CD4-positive, alpha-beta T cell treated with Interleukin-21 for 1 hour (primary cell): ENCODE results near the gene ACBD6.
"Not testable (repeated sequence)": the region's sequence is repeated elsewhere in the genome, so short reads cannot be mapped to it uniquely, and the experiment has no call there.

Experiments used
- DNase-seq: peaks from one replicate; pipeline ENCODE4 v3.0.0-alpha.2; 2020

Gene ACBD6

DNA sequence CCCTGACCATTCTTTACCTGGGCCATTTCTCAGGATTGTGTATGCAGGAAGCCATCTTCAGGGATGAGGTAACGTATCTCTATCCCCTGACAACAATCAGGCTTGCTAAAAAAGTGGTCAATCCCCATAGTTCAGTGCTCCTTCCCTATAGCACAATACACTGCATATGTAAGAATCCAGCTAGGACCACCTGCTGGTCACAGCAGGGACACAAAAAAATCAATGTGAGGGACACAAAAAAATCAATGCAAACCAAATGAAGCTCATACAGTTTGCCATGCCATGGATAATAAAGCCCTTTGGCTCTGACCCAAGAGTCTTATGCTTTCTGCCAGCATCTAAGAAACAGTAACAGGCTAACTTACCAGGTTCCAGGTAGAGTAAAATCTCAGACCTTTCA is 16.3 kb downstream of the ACBD6 start:
- no peak for DNase-seq

DNA sequence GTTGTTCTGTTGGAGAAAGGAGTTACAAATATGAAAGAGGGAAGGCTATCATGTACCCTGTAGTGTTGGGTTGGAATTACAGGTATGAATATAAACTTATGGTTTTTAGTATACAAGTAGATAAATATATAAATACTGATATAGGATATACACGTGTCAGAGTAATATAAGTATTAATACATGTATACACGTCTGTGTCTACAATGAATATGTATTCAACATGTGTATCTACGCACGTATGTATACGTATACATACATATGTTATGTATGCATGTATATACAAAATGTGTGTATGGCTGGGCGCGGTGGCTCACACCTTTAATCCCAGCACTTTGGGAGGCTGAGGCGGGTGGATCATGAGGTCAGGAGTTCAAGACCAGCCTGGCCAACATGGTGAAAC is 17.9 kb downstream of the ACBD6 start:
- no peak for DNase-seq

DNA sequence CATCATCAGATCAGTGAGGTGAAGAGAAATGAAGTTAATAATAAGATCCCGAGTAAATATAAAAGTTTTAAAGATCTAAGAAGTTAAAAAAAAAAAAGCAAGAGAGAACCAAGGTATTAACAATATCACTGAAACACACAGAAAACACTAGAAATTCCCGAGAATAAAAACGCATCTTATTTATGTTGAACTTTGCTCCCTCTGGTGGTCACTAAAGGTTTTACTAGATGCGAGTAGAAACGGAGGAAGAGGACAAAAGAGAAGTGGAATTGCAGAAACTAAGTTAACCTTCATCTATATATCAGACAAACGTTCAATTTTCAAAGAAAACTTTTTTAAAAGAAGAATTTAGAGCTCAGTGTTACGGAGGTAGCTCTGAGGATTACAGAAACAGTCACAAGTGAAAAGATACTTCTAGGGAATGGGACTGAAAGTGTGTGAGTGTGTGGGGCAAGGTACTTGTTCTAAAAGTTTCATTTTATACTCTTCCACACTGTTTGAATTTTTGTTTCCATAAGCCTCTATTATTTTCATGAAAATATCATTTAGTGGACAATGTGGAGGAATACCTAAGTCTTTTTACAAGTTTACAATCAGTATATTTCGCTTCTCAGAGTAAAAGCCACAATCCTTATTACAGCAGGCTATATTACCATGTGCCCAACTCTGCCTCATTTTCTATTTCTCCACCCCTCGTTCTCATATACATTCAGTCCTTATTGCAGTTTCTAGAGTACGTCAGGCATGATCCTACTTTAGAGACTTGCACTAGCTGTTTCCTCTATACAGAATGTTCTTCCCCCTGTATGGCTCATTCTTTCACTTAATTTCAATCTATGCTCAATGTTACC is 19.7 kb downstream of the ACBD6 start:
- DNase-seq = peak; percentile 47

DNA sequence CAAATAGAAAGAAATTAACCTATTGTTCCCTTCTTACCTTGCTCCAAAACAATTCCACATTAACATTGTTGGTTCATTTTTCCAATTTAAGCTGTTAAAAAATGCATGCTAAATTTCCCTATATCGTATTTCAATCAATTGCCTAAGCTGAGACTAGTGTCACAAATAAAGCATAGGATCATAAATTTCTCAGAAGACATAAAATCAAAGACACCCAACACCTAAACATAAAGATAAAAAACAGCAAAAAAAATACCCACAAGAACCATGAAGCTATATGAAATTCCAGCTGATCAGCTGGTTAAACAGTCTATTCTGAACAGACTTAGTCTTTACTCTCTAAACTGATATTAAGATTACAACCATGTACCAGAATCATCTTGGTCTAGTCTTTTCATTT is 32.3 kb downstream of the ACBD6 start:
- no peak for DNase-seq

DNA sequence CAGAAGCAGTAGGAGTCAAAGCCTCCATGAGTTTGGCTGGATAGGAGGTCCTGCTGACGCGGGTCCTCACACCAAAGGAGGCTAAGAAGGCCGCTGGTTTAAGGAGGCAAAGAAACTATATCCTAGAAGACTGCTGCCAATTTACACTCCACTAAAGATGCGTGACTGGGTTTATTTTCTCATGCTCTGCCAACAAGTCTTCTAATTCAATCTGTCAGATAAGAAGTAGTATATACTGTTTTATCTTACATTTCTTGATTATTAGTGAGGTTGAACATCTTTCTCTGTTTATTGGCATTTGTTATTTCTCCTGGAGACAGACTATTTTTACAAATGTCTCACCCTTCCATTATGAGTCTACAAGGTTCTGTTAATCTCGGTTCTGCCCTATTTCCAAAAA is 34.1 kb downstream of the ACBD6 start:
- no peak for DNase-seq

DNA sequence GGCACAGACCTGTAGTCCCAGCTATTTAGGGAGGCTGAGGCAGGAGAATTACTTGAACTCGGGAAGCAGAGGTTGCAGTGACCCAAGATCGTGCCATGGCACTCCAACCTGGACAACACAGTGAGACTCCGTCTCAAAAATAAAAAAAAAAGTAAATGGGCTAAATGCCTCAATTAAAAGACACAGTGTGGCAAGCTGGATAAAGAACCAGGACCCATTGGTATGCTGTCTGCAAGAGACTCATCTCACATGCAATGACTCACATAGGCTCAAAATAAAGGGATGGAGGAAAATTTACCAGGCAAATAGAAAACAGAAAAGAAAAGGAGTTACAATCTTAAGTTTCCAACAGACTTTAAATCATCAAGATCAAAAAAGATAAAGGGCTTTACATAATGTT is 40.3 kb downstream of the ACBD6 start:
- no peak for DNase-seq

DNA sequence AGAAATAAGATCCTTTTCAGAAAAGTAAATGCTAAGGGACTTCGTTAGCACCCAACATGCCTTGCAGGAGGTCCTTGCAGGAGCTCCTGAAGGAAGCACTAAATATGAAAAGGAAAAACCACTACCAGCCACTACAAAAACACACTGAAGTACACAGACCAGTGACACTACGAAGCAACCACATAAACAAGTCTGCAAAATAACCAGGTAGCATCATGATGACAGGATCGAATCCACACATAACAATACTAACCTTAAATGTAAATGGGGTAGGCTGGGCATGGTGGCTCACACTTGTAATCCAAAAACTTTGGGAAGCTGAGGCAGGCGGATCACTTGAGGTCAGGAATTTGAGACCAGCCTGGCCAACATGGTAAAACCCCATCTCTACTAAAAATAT is 40.7 kb downstream of the ACBD6 start:
- DNase-seq = not testable (repeated sequence)

DNA sequence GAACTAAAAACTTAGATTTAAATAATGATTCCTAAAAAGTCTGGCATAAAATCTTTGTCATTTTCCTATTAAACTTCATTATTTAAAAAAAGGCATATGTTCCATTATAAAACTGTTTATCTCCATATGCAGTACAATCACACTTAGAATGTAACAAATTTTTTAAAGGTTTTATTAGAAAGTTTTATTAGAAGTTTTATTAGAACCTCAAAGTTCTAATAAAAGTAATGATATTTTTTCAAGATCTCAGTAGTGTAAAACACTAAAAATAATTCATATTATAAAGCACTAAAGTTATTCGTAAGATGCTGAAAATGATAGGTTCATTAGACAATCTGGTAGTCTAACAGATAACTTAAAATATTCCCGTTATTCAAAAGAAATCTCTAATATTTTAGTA is 43.6 kb downstream of the ACBD6 start:
- DNase-seq = no peak

DNA sequence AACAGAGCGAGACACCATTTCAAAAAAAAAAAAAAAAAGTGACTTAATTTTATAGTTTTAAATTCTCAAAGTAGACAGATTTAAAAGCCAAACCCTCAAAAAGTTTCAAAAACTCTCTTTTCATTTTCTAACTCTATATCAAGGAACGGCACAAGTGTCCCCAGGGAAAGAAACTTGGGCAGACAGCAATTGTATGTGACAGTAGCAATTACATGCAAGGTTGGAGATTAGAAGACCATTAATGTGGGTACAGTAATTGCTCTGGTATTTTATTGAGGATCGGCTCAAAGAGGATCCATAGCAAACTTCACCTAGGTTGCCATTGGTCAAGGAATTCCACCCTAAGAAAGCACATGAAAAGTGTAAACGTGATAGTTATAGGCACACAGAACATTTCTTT is 46.2 kb downstream of the ACBD6 start:
- DNase-seq = no peak

DNA sequence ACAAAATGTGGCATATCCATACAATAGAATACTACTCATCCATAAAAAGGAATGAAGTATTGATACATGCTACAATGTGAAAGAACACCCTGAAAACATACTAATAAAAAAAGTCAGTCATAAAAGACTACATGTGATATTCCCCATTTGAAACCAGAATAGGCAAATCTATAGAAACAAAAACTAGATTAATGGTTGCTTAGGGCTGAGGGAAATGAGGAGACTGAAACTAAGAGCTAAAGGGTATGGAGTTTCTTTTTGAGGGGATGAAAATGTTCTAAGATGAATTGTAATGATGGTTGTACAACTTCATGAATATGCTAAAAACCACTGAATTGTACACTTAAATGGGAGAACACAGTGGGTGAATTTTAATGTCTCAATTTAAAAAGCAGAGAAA is 50.9 kb downstream of the ACBD6 start:
- DNase-seq = no peak

DNA sequence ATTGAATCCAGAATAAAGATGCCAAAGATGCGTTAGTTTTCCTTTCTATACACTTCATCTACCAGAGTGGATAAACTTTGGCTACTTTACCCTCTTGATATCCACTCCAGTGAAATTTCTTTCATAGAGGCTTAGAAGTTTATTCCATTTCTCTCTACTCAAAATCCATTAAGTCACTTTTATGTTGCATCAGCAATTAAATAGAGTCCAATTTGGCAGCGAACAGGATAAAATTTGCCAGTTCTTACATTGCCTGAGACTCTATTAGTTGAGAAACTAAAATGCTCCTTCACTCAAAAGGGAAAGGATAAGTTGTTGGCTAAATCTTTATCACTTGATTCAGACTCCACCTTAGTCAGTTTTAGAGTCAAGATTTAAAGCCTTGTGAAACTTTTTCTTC is 57.9 kb downstream of the ACBD6 start:
- DNase-seq = no peak

DNA sequence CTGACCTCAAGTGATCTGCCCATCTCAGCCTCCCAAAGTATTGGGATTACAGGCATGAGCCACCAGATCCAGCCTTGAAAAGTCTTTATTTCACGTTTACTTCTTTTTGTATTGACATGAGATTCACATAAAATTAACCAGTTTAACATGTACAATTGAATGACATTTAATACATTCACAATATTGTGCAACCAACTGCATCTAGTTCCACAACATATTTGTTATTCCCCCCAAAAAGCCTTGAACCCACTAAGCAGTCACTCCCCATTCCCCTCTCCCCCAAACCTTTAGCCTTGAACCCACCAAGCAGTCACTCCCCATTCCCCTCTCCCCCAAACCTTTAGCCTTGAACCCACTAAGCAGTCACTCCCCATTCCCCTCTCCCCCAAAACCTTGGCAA is 62.0 kb downstream of the ACBD6 start:
- no peak for DNase-seq

DNA sequence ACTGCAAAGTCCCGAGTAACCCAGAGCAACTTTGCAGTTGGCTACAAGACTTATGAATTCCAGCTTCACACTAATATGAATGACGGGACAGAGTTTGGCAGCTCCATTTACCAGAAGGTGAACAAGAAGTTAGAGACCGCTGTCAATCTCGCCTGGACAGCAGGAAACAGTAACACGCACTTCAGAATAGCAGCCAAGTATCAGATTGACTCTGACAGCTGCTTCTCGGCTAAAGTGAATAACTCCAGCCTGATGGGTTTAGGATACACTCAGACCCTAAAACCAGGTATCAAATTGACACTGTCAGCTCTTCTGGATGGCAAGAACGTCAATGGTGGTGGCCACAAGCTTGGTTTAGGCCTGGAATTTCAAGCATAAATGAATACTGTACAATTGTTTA is 66.8 kb downstream of the ACBD6 start:
- no peak for DNase-seq

DNA sequence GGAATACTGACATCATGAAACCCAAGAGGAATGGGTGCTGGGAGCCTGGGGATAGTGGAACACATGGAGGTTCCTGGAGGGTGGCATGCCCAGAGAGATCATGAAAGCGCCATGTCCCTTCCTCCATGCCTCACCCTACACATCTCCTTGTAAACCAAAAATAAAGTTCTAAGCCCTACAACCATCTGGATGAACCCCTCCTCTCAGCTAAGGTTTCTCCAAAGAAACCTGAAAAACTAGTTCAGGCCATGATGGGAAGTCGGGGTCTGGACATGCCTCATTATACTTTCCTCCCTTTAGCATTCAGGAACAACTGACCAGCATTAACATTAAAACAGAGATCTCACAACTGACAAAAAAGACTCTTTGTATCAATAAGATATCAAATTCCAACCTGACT is 68.5 kb downstream of the ACBD6 start:
- DNase-seq = no peak

DNA sequence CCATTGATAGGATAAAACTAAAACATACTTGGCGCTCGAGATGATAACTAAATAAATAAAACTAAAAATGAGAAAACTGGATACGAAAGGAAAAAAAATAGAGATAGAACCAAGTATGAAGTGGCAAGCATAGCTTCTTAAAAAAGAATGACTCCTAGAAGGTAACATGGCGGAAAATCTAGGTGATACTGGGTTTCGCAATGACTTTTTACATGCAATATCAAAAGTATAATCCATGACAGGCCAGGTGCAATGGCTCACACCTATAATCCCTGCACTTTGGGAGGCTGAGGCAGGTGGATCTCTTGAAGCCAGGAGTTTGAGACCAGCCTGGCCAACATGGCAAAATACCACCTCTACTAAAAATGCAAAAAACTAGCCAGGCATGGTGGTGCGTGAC is 70.7 kb downstream of the ACBD6 start:
- no peak for DNase-seq

DNA sequence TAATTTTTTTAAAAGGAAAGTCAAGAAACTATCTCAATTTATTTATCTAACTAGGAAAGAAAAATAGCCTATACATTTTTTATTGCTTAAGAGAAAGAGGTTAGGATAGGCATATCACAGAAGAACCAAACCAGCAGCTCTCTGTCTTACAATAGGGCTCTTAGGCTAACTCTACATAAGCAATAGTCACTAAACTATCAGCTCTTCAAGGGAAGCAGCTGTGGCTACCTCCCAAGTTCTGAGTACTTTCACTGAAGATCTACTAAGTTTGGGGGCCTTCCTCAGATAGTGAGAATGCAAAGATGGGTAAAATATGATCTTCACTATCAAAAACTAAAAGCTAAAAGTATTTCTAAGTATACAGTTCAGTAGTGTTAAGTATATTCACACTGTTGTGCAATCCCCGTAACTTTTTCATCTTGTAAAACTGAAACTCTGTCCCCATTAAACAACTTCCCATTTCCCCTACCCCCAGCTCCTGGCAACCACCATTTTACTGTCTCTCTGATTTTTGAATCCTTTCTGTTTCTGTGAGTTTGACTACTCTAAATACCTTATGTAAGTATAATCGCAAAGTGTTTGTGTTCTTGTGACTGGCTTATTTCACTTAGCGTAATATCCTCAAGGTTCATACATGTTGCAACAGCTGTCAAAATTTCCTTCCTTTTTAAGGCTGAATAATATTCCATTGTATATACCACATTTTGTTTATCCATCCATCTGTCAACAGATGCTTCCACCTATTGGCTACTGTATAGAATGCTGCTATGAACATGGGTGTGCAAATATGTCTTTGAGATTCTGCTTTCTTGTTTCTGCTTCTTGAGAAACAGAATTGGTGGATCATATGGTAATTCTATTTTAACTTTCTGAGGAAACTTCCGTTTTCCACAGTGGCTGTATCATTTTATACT is 73.3 kb downstream of the ACBD6 start:
- DNase-seq = no peak

DNA sequence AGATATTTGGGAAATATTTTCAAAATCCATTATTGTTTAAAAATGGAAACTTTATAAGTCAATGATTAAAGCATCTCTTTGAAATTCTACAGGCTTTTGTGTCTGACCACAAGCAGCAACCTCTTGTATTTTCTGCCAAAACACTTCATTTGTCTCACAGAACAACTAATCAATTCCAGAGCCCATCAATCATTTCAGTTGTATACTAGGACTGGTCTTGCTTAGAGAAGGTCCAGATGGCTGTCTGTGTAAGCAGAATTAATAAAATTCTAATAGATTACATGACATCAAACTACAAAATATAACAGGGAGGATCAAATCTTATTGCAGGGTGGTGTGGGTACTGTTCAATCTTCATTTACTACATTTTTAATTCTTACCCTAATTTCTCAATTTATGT is 76.4 kb downstream of the ACBD6 start:
- DNase-seq = no peak

DNA sequence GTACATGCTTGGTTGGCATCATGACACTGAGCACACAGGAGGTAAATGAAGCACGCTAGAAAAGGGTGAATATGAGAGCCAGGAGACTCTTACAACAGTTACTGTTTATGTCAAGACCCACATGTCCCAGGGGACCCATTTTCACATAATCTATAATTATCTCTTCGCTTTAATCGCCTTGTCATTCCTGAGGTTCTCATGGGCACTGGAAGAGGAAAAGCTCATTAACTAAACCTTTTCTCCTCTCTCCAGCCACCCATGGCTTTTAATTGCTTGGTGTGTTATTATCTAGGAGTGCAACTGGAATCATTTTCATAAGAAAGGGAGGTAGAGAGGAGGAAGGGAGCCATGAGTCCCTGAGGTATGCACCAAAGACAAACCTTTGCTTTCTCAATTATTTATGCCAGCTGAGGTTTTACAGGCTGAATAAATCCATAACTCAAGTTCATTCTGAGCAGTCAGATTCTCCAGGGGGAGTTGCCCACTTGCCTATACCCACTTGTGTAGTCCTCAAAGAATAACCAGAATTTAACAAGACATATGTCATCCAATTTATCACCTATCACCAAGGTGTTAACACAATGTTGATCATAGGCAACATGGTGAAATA is 77.4 kb downstream of the ACBD6 start:
- DNase-seq = no peak

DNA sequence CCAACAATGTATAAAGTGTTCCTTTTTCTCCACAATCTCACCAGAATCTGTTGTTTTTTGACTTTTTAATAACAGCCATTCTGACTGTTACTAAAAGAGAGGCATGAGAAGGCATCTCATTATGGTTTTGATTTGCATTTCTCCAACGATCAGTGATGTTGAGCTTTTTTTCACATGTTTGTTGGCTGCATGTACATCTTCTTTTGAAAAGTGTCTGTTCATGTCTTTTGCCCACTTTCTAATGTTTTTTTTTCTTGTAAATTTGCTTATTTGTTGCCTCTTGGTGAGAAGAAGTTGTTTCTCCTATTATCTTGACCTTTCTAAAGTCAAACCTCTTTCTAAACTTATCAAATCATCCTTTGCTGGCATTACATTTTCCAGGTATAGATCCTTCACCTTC is 80.8 kb downstream of the ACBD6 start:
- no peak for DNase-seq

DNA sequence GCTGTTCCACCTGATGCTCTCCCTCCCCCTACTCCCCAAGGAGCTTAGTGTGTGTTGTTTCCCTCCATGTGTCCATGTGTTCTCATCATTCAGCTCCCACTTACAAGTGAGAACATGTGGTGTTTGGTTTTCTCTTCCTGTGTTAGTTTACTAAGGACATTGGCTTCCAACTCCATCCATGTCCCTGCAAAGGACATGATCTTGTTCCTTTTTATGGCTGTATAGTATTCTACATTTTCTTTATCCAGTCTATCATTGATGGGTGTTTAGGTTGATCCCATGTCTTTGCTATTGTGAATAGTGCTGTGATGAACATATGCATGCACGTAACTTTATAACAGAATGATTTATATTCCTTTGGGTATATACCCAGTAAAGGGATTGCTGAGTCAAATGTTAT is 81.2 kb downstream of the ACBD6 start:
- DNase-seq = not testable (repeated sequence)

DNA sequence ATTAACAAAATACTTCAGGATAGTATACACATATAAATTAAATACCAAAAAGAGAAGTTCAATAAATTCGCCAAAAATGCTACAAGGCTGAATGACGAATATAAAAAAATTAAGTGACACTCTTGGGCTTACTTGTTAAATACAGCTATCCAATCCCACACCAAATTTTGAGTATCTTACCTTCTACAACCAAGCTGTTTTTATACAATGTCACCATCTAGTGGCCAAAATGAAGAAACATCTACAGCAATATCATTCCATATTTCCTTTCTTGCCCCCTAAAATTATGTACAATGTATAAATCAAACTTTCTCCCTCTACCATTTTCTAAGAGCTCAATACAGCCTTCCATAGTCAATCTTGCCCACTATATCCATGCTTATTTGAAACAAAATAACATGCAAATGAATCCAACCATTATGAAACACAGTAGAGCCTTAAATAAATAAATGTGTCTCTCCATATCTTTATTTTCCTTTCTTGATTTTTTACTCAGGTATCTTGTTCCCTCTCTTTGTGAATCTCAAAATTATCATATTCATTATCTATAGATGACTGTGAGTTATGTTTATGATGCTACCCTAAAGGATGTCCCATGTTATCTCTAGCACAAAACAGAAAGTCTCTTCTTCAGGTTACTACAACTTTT is 86.3 kb downstream of the ACBD6 start:
- peak; percentile 22 for DNase-seq

DNA sequence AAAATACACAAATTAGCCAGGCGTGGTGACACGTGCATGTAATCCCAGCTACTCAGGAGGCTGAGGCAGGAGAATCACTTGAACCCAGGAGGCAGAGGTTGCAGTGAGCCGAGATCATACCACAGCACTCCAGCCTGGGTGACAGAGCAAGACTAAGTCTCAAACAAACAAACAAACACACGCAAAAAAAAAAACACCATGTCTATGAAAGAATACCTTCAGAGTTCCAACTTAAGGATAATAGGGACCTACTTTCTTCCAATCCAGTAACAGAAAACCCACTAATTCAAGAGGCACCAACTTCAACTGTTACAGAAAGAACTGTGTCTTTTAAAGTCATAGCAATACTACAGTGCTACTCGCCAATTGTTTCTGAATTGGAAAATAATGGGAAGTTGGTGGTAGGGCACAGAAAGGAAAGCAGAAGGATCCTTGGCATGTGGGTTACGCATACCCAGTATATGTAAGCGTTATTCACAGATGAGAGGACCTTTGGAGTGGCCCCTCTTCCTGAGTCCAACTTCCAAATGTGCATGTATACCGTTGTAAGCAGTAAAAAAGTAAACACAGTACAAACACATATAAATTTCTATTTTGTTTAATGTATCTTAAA is 87.0 kb downstream of the ACBD6 start:
- DNase-seq = no peak

DNA sequence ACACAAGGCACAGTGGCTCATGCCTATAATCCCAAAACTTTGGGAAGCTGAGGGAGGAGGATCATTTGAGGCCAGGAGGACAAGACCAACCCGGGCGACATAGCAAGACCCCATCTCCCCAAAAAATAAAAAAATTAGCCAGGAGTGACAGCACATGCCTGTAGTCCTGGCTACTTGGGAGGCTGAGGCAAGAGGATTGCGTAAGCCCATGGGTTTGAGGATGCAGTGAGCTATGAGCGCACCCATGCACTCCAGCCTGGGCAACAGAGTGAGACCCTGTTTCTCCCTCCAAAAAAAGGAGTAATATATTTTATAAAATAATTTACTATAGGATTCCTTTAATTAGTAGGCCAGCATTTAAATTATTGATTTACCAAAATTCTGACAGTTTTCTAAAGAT is 89.8 kb downstream of the ACBD6 start:
- no peak for DNase-seq
